GM21737 (cell line): Measurements from ENCODE around the gene SPO11.
A peak's percentile ranks its signal among the peaks of the same experiment; 100 is the strongest.
"Not testable (repeated sequence)": the region's sequence is repeated elsewhere in the genome, so short reads cannot be mapped to it uniquely, and the experiment has no call there.

Experiments
- ATAC-seq: cut with Tn5 transposase; IDR thresholded peaks from one replicate; pipeline ENCODE4 v1.9.1; 2021; ENCODE audit warnings: mild to moderate bottlenecking, moderate library complexity; ENCODE audit not compliant: unreplicated experiment

The SPO11 gene

GRCh38 chr20:57332105-57333089, 2.8 kb downstream of the SPO11 start:
- no peak for ATAC-seq

- ATAC-seq, result no peak
Observed at GRCh38 chr20:57335392-57335791, 5.8 kb downstream of the SPO11 start.

GRCh38 chr20:57341663-57342062, 12.1 kb downstream of the SPO11 start:
- no peak for ATAC-seq

- ATAC-seq, result no peak
Observed at GRCh38 chr20:57342829-57343228, 13.2 kb downstream of the SPO11 start.

- ATAC-seq, result no peak
Observed at GRCh38 chr20:57346477-57346876, 16.9 kb downstream of the SPO11 start.

GRCh38 chr20:57347393-57347792, 17.8 kb downstream of the SPO11 start:
- no peak for ATAC-seq

GRCh38 chr20:57348200-57348921, 18.8 kb downstream of the SPO11 start:
- not testable (repeated sequence) for ATAC-seq

- ATAC-seq, result not testable (repeated sequence)
Observed at GRCh38 chr20:57348922-57349574, 19.4 kb downstream of the SPO11 start.

- no peak for ATAC-seq
Observed at GRCh38 chr20:57350081-57350710, 20.6 kb downstream of the SPO11 start.

GRCh38 chr20:57350726-57351041, 21.1 kb downstream of the SPO11 start:
- ATAC-seq, result not testable (repeated sequence)

- ATAC-seq, result peak; percentile 67
Observed at GRCh38 chr20:57351042-57351783, 21.6 kb downstream of the SPO11 start, which contains the start of gene RAE1. TSS of gene RAE1 (plus strand) at chr20:57351255. CDS start at chr20:57354039, 2,784 bp downstream.

- ATAC-seq, result no peak
Observed at GRCh38 chr20:57352305-57352704, 22.7 kb downstream of the SPO11 start.

- no peak for ATAC-seq
Observed at GRCh38 chr20:57353351-57353750, 23.7 kb downstream of the SPO11 start.

- no peak for ATAC-seq
Observed at GRCh38 chr20:57361517-57361916, 31.9 kb downstream of the SPO11 start.

GRCh38 chr20:57364451-57364850, 34.8 kb downstream of the SPO11 start:
- ATAC-seq, result no peak

GRCh38 chr20:57369596-57369995, 40.0 kb downstream of the SPO11 start:
- ATAC-seq, result no peak

GRCh38 chr20:57370316-57370715, 40.7 kb downstream of the SPO11 start:
- no peak for ATAC-seq

- no peak for ATAC-seq
Observed at GRCh38 chr20:57371363-57371762, 41.8 kb downstream of the SPO11 start.

GRCh38 chr20:57372157-57372556, 42.6 kb downstream of the SPO11 start:
- no peak for ATAC-seq
